CD1c-positive myeloid dendritic cell (primary cell): ENCODE results near the gene PDCD1.
"Not testable (repeated sequence)": the region's sequence is repeated elsewhere in the genome, so short reads cannot be mapped to it uniquely, and the experiment has no call there.

Source experiments
- DNase-seq: peaks from one replicate; pipeline ENCODE4 v3.0.0-alpha.2; 2016; ENCODE audit errors: extremely low spot score

Gene PDCD1

GRCh38 chr2:241858206-241859016, at the start of gene PDCD1:
PDCD1 (minus strand) TSS chr2:241858894; CDS start chr2:241858838, 56 bp downstream.
- no peak for DNase-seq

- DNase-seq, result not testable (repeated sequence)
These were observed 49.1 kb upstream of the PDCD1 start for GRCh38 chr2:241907831-241908230.

- no peak for DNase-seq
These were observed 48.3 kb upstream of the PDCD1 start for GRCh38 chr2:241906826-241907570.

- not testable (repeated sequence) for DNase-seq
These were observed 47.7 kb upstream of the PDCD1 start for GRCh38 chr2:241906378-241906770.

- no peak for DNase-seq
These were observed 47.2 kb upstream of the PDCD1 start for GRCh38 chr2:241905716-241906377.

GRCh38 chr2:241904791-241905710, 46.4 kb upstream of the PDCD1 start:
- DNase-seq, result no peak

GRCh38 chr2:241904011-241904718, 45.5 kb upstream of the PDCD1 start:
- no peak for DNase-seq

GRCh38 chr2:241903121-241904010, 44.7 kb upstream of the PDCD1 start:
- no peak for DNase-seq

- no peak for DNase-seq
These were observed 43.8 kb upstream of the PDCD1 start for GRCh38 chr2:241902357-241902991.

- DNase-seq, result peak; percentile 15
These were observed 43.0 kb upstream of the PDCD1 start for GRCh38 chr2:241901500-241902351.

- DNase-seq, result no peak
These were observed 42.3 kb upstream of the PDCD1 start for GRCh38 chr2:241901018-241901380.

- DNase-seq, result no peak
These were observed 41.7 kb upstream of the PDCD1 start for GRCh38 chr2:241900251-241901017.

- DNase-seq, result no peak
These were observed 40.0 kb upstream of the PDCD1 start for GRCh38 chr2:241898463-241899270.

GRCh38 chr2:241897231-241897916, 38.7 kb upstream of the PDCD1 start:
- no peak for DNase-seq

GRCh38 chr2:241896746-241897201, 38.1 kb upstream of the PDCD1 start:
- no peak for DNase-seq
